PC-9 (cell line): ENCODE data around the gene ELMO1.

Source experiments
- CTCF ChIP-seq: fragments of 200-600 bp; sonication (generic); conservative IDR thresholded peaks from 2 replicates; pipeline ENCODE4 v1.6.1; 2017; ENCODE audit warnings: mixed run types, antibody characterized with exemption, mild to moderate bottlenecking, moderate library complexity
- EZH2 ChIP-seq: fragments of 200-600 bp; sonication (generic); IDR thresholded peaks from 2 replicates; pipeline ENCODE4 v1.8.0; 2017; ENCODE audit warnings: antibody characterized with exemption, low read depth

DNA sequence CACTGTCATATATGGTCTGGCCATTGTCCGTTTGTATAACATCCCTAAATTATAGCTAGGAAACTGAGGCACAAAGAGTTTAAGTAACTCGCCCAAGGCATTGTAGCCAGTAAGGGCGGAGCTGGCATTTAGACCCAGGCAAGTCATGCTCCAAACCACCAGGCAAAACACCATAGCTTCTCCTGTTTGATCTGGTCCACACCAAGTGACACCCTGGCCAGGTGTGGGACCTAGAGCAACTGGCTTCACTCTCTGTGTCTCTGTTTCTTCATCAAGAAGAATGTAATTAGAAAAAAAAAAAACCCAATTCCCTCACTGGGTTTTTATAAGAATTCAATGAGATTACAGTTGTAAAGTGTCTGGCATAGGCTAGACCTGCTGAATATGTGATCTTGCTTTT, 639.2 kb downstream of the ELMO1 start:
- no peak for TF ChIP-seq CTCF
- no peak for TF ChIP-seq EZH2
